Brain microvascular endothelial cell (primary cell): ENCODE results near the gene TMEM43.

Experiments
- DNase-seq: peaks from one replicate; pipeline ENCODE4 v3.0.0-alpha.2; 2020
- H3K27ac ChIP-seq: fragments of 250-450 bp; sonication (Bioruptor Pico); 2 replicates; pipeline ENCODE4 v1.5.1; 2020; ENCODE audit warnings: mild to moderate bottlenecking, moderate library complexity
- H3K27me3 ChIP-seq: fragments of 250-450 bp; sonication (Bioruptor Pico); replicated peaks from 2 replicates; pipeline ENCODE4 v1.5.1; 2020; ENCODE audit warnings: mild to moderate bottlenecking
- H3K36me3 ChIP-seq: fragments of 250-450 bp; sonication (Bioruptor Pico); replicated peaks from 2 replicates; pipeline ENCODE4 v1.5.1; 2020; ENCODE audit warnings: mild to moderate bottlenecking
- H3K4me3 ChIP-seq: 2 replicates; pipeline ENCODE4 v1.5.1; 2011; ENCODE audit warnings: low read depth, mild to moderate bottlenecking, control low read depth, low read length, moderate library complexity
- CTCF ChIP-seq: IDR thresholded peaks from 2 replicates; pipeline ENCODE4 v1.5.1; 2011; ENCODE audit warnings: low read depth, mild to moderate bottlenecking, moderate library complexity, low read length, control low read depth, inconsistent platforms; ENCODE audit errors: missing control alignments
- in situ Hi-C: cut with HindIII; loops from 2 replicates; pipeline ENCODE4 v1.10.0; 2017; ENCODE audit warnings: low sequenced_read_pairs, low pct_ligation_motif_present

The TMEM43 gene

DNA sequence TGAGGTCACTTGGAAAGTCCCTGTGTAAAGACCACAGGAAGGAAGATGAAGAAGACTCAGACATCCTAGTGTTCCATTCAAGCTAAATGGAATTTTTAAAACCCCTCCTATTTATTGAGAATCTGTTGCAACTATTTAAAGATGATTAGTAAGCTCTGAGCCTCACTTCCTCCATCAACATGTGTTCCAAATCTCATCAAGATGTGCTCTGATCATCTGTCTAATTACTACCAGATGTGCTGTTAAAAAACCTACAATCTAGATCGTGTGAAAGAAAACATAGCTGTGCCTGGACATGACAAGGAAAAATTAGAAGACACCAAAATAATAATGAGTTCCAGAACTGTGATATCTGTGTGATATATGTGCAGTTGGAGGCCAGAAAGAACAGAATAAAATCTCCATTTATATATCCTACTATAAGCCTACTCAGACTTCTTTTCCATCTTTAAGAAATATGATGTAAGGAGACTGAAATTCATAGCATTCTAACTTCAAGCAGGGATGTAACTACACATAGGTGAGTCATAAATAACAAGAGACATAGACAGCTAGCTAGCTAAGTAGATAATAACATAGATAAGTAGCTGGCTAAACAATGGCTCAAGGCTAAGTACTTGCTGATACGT is 45.8 kb downstream of the TMEM43 start:
- Histone ChIP-seq H3K27me3 (no peaks in the 10 kb centered on the region), H3K27ac (peak overlapping the region; percentile 76), H3K36me3 (peaks cover 57% of the 10 kb centered on the region), H3K4me3 (no peak overlapping the region)
- no peak for DNase-seq
- TF ChIP-seq CTCF, result no peak
- in situ Hi-C loops, result no loop called here

GRCh38 chr3:14172496-14172895 is 47.6 kb downstream of the TMEM43 start:
- Histone ChIP-seq H3K27ac (no peak overlapping the region), H3K36me3 (peaks cover 44% of the 10 kb centered on the region), H3K4me3 (no peak overlapping the region), H3K27me3 (no peaks in the 10 kb centered on the region)
- in situ Hi-C loops, result no loop called here
- no peak for DNase-seq
- no peak for TF ChIP-seq CTCF

DNA sequence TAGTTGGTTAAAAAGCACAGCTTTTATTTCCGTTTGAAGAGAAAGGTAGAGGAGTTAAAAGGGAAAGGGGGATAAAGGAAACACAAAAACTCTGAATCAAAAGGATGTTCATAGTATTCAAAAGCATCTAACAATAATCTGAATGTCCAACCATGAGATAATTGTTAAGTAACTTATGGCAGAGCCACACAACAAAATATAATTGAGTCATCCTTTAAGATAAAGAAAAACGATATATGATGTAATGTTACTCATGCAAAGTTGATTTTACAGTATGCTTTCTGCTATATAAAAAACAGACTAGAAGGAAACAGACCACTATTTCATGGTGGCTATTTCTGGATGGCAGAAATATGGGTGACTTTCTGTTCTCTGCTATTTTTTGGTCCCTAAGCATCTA is 49.6 kb downstream of the TMEM43 start:
- in situ Hi-C loops, result no loop called here
- Histone ChIP-seq H3K36me3 (peaks cover 27% of the 10 kb centered on the region), H3K4me3 (no peak overlapping the region), H3K27ac (no peak overlapping the region), H3K27me3 (no peaks in the 10 kb centered on the region)
- no peak for DNase-seq
- TF ChIP-seq CTCF, result no peak

DNA sequence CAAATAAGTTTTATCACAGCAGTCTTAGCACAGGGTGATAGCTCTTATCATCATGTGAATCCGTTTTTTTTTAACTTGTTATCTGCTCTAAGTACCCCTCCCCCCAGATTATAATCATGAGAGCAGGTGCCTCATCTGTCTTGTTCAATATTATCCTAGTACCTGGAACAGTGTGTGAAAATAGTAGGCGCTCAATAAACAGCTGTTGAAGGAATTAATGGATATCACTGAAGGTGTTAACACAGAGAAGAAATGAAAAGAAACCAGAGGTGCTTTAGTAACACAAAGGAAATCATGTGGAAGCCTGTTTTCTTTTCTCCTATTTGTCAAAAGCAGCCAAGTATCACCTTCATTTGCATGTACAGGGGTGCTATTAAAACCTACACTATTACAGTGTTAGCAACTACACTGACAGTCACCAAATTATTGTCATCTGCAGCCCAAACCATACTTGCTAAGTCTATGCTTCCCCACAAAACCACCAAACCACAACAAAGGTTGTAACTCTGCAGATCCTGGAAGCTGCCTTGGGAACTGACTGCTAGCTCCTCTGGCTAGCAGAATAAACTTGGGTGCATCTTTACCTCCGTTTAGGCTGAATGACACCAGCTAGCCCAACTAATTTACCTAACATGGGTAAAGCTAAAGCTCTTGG is 50.7 kb downstream of the TMEM43 start:
- DNase-seq, result no peak
- no peak overlapping the region for H3K4me3 ChIP-seq
- H3K27me3 ChIP-seq, result no peaks in the 10 kb centered on the region
- no peak for TF ChIP-seq CTCF
- in situ Hi-C loops, result no loop called here
- H3K36me3 ChIP-seq, result peaks cover 16% of the 10 kb centered on the region
- H3K27ac ChIP-seq, result no peak overlapping the region

DNA sequence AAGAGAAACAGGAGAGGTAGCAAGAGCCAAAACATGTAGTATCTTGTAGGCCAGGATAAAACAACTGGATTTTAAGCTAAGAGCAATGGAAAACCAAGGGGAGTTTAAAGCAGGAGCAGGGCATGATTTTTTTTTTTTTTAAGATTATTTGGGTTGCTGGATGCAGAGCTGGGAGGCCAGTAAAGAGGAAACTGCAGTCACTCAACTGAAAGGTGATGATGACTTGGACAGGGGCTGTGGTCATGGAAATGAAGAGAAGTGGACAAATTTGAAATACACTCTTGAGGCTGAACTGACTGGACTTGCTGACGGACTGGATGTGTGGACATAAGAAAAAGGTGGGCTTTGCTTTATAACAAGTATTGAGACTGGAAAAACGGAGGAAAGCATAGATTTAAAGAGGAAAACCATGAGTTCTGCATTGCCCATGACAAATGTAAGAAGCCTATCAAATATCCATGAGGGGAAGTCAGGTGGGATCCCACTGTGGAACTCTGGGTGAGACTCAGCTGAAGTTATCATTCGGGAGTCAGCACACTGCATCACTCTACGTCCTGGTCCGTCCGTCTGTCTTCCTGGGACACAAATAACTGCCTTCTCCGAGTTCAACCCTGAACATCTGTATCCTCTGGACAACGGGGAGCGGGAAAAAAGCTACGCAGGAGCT is 52.9 kb downstream of the TMEM43 start:
- in situ Hi-C loops, result no loop called here
- DNase-seq, result peak; percentile 27
- Histone ChIP-seq H3K36me3 (peaks cover 6% of the 10 kb centered on the region), H3K27me3 (no peaks in the 10 kb centered on the region), H3K4me3 (peak overlapping the region; percentile 91), H3K27ac (peak overlapping the region; percentile 92)
- TF ChIP-seq CTCF, result no peak
